ENCODE measurements around the gene SIRPB1.

The SIRPB1 gene

GRCh38 chr20:1623501-1624205, 3.8 kb upstream of the SIRPB1 start:
- no peaks in the 10 kb centered on the region for H3K36me3 ChIP-seq (ENCODE audit: control insufficient read depth, insufficient read depth, low read length)
- no peak overlapping the region for H4K8ac ChIP-seq (ENCODE audit: low read depth, low read length)
- H3K79me1 ChIP-seq (ENCODE audit: low read length), result no peaks in the 10 kb centered on the region
- H3K9ac ChIP-seq (ENCODE audit: low read length), result no peak overlapping the region
- H3K4me3 ChIP-seq (ENCODE audit: low read length), result no peak overlapping the region
- no peak overlapping the region for H2BK120ac ChIP-seq (ENCODE audit: low read depth, low read length)
- H3K79me2 ChIP-seq (ENCODE audit: control insufficient read depth, insufficient read depth, low read length), result no peaks in the 10 kb centered on the region
- no peaks in the 10 kb centered on the region for H3K27me3 ChIP-seq (ENCODE audit: insufficient read depth, low read length, poor library complexity)
- no peak overlapping the region for H3K4me2 ChIP-seq (ENCODE audit: low read length)
- no peak overlapping the region for H3K23ac ChIP-seq (ENCODE audit: low read length)
- no peak overlapping the region for H3K27ac ChIP-seq (ENCODE audit: low read depth, low read length)
- no peak overlapping the region for H3K4ac ChIP-seq (ENCODE audit: low read depth, low read length)
- H3K4me1 ChIP-seq (ENCODE audit: control insufficient read depth, low read depth, low read length), result no peaks in the 10 kb centered on the region
- H3K56ac ChIP-seq (ENCODE audit: low read length), result no peak overlapping the region
- H2BK5ac ChIP-seq (ENCODE audit: low read length), result no peak overlapping the region
- H2AK5ac ChIP-seq (ENCODE audit: low read length), result no peak overlapping the region
- no CpG with 5 or more reads among the region's 14 CpGs for WGBS (ENCODE audit: extremely low coverage, insufficient coverage, low lambda C conversion rate)
- no peak overlapping the region for H2BK15ac ChIP-seq (replicated peaks; ENCODE audit: low read depth)
- DNase-seq, result no peak
- H4K5ac ChIP-seq (ENCODE audit: low read length), result no peak overlapping the region
- no peak overlapping the region for H3K18ac ChIP-seq (ENCODE audit: low read length)

GRCh38 chr20:1622450-1622849, 2.6 kb upstream of the SIRPB1 start:
- DNase-seq, result no peak

GRCh38 chr20:1621316-1621715, 1.5 kb upstream of the SIRPB1 start:
- Histone ChIP-seq H3K27ac (ENCODE audit: low read depth, low read length) (no peak overlapping the region), H2BK15ac (replicated peaks; ENCODE audit: low read depth) (no peak overlapping the region), H3K36me3 (ENCODE audit: control insufficient read depth, insufficient read depth, low read length) (no peaks in the 10 kb centered on the region), H3K4me2 (ENCODE audit: low read length) (no peak overlapping the region), H3K4ac (ENCODE audit: low read depth, low read length) (no peak overlapping the region), H4K5ac (ENCODE audit: low read length) (no peak overlapping the region), H3K4me1 (ENCODE audit: control insufficient read depth, low read depth, low read length) (no peaks in the 10 kb centered on the region), H3K79me1 (ENCODE audit: low read length) (no peaks in the 10 kb centered on the region), H3K56ac (ENCODE audit: low read length) (no peak overlapping the region), H2BK5ac (ENCODE audit: low read length) (no peak overlapping the region), H3K4me3 (ENCODE audit: low read length) (no peak overlapping the region), H3K9ac (ENCODE audit: low read length) (no peak overlapping the region), H3K23ac (ENCODE audit: low read length) (no peak overlapping the region), H3K18ac (ENCODE audit: low read length) (no peak overlapping the region), H4K8ac (ENCODE audit: low read depth, low read length) (no peak overlapping the region), H2BK120ac (ENCODE audit: low read depth, low read length) (no peak overlapping the region), H3K27me3 (ENCODE audit: insufficient read depth, low read length, poor library complexity) (no peaks in the 10 kb centered on the region), H2AK5ac (ENCODE audit: low read length) (no peak overlapping the region), H3K79me2 (ENCODE audit: control insufficient read depth, insufficient read depth, low read length) (no peaks in the 10 kb centered on the region)
- no CpG with 5 or more reads among the region's 1 CpG for WGBS (ENCODE audit: extremely low coverage, insufficient coverage, low lambda C conversion rate)
- DNase-seq, result no peak

More at GRCh38 chr20:1622450-1622849, 2.6 kb upstream of the SIRPB1 start:
- Histone ChIP-seq H2AK5ac (ENCODE audit: low read length) (no peak overlapping the region), H4K8ac (ENCODE audit: low read depth, low read length) (no peak overlapping the region), H3K79me1 (ENCODE audit: low read length) (no peaks in the 10 kb centered on the region), H3K4me3 (ENCODE audit: low read length) (no peak overlapping the region), H3K56ac (ENCODE audit: low read length) (no peak overlapping the region), H2BK120ac (ENCODE audit: low read depth, low read length) (no peak overlapping the region), H3K9ac (ENCODE audit: low read length) (no peak overlapping the region), H2BK15ac (replicated peaks; ENCODE audit: low read depth) (no peak overlapping the region), H3K79me2 (ENCODE audit: control insufficient read depth, insufficient read depth, low read length) (no peaks in the 10 kb centered on the region), H3K23ac (ENCODE audit: low read length) (no peak overlapping the region), H3K4me1 (ENCODE audit: control insufficient read depth, low read depth, low read length) (no peaks in the 10 kb centered on the region), H3K4ac (ENCODE audit: low read depth, low read length) (no peak overlapping the region), H3K4me2 (ENCODE audit: low read length) (no peak overlapping the region), H3K27me3 (ENCODE audit: insufficient read depth, low read length, poor library complexity) (no peaks in the 10 kb centered on the region), H3K36me3 (ENCODE audit: control insufficient read depth, insufficient read depth, low read length) (no peaks in the 10 kb centered on the region), H2BK5ac (ENCODE audit: low read length) (no peak overlapping the region), H4K5ac (ENCODE audit: low read length) (no peak overlapping the region), H3K18ac (ENCODE audit: low read length) (no peak overlapping the region), H3K27ac (ENCODE audit: low read depth, low read length) (no peak overlapping the region)
- WGBS (ENCODE audit: extremely low coverage, insufficient coverage, low lambda C conversion rate), result no CpG with 5 or more reads among the region's 1 CpG

GRCh38 chr20:1618954-1619540, 762 bp downstream of the SIRPB1 start:
- Histone ChIP-seq H2BK120ac (ENCODE audit: low read depth, low read length) (no peak overlapping the region), H3K79me2 (ENCODE audit: control insufficient read depth, insufficient read depth, low read length) (no peaks in the 10 kb centered on the region), H3K27ac (ENCODE audit: low read depth, low read length) (no peak overlapping the region), H2AK5ac (ENCODE audit: low read length) (no peak overlapping the region), H2BK5ac (ENCODE audit: low read length) (no peak overlapping the region), H3K4me2 (ENCODE audit: low read length) (no peak overlapping the region), H3K36me3 (ENCODE audit: control insufficient read depth, insufficient read depth, low read length) (no peaks in the 10 kb centered on the region), H3K4me3 (ENCODE audit: low read length) (no peak overlapping the region), H3K4ac (ENCODE audit: low read depth, low read length) (no peak overlapping the region), H4K5ac (ENCODE audit: low read length) (no peak overlapping the region), H3K56ac (ENCODE audit: low read length) (no peak overlapping the region), H4K8ac (ENCODE audit: low read depth, low read length) (no peak overlapping the region), H3K18ac (ENCODE audit: low read length) (no peak overlapping the region), H3K27me3 (ENCODE audit: insufficient read depth, low read length, poor library complexity) (no peaks in the 10 kb centered on the region), H3K79me1 (ENCODE audit: low read length) (no peaks in the 10 kb centered on the region), H3K23ac (ENCODE audit: low read length) (no peak overlapping the region), H3K9ac (ENCODE audit: low read length) (no peak overlapping the region), H3K4me1 (ENCODE audit: control insufficient read depth, low read depth, low read length) (no peaks in the 10 kb centered on the region), H2BK15ac (replicated peaks; ENCODE audit: low read depth) (no peak overlapping the region)
- DNase-seq, result no peak

GRCh38 chr20:1618479-1618878, 1.3 kb downstream of the SIRPB1 start:
- no peaks in the 10 kb centered on the region for H3K4me1 ChIP-seq (ENCODE audit: control insufficient read depth, low read depth, low read length)
- H3K18ac ChIP-seq (ENCODE audit: low read length), result no peak overlapping the region
- no peaks in the 10 kb centered on the region for H3K79me1 ChIP-seq (ENCODE audit: low read length)
- no peak for DNase-seq
- H2BK5ac ChIP-seq (ENCODE audit: low read length), result no peak overlapping the region
- H3K9ac ChIP-seq (ENCODE audit: low read length), result no peak overlapping the region
- no peak overlapping the region for H3K23ac ChIP-seq (ENCODE audit: low read length)
- H3K27ac ChIP-seq (ENCODE audit: low read depth, low read length), result no peak overlapping the region
- H3K36me3 ChIP-seq (ENCODE audit: control insufficient read depth, insufficient read depth, low read length), result no peaks in the 10 kb centered on the region
- H2BK120ac ChIP-seq (ENCODE audit: low read depth, low read length), result no peak overlapping the region
- H3K4me2 ChIP-seq (ENCODE audit: low read length), result no peak overlapping the region
- no peak overlapping the region for H3K56ac ChIP-seq (ENCODE audit: low read length)
- no peak overlapping the region for H3K4me3 ChIP-seq (ENCODE audit: low read length)
- H2BK15ac ChIP-seq (replicated peaks; ENCODE audit: low read depth), result no peak overlapping the region
- H4K5ac ChIP-seq (ENCODE audit: low read length), result no peak overlapping the region
- H3K79me2 ChIP-seq (ENCODE audit: control insufficient read depth, insufficient read depth, low read length), result no peaks in the 10 kb centered on the region
- H3K27me3 ChIP-seq (ENCODE audit: insufficient read depth, low read length, poor library complexity), result no peaks in the 10 kb centered on the region
- H4K8ac ChIP-seq (ENCODE audit: low read depth, low read length), result no peak overlapping the region
- no peak overlapping the region for H2AK5ac ChIP-seq (ENCODE audit: low read length)
- no peak overlapping the region for H3K4ac ChIP-seq (ENCODE audit: low read depth, low read length)

- Histone ChIP-seq H2BK15ac (replicated peaks; ENCODE audit: low read depth) (no peak overlapping the region), H3K56ac (ENCODE audit: low read length) (no peak overlapping the region), H4K5ac (ENCODE audit: low read length) (no peak overlapping the region), H3K79me2 (ENCODE audit: control insufficient read depth, insufficient read depth, low read length) (no peaks in the 10 kb centered on the region), H2AK5ac (ENCODE audit: low read length) (no peak overlapping the region), H3K4ac (ENCODE audit: low read depth, low read length) (no peak overlapping the region), H3K4me1 (ENCODE audit: control insufficient read depth, low read depth, low read length) (no peaks in the 10 kb centered on the region), H2BK5ac (ENCODE audit: low read length) (no peak overlapping the region), H3K23ac (ENCODE audit: low read length) (no peak overlapping the region), H3K4me3 (ENCODE audit: low read length) (no peak overlapping the region), H3K79me1 (ENCODE audit: low read length) (no peaks in the 10 kb centered on the region), H3K4me2 (ENCODE audit: low read length) (no peak overlapping the region), H2BK120ac (ENCODE audit: low read depth, low read length) (no peak overlapping the region), H3K9ac (ENCODE audit: low read length) (no peak overlapping the region), H4K8ac (ENCODE audit: low read depth, low read length) (no peak overlapping the region), H3K18ac (ENCODE audit: low read length) (no peak overlapping the region), H3K27me3 (ENCODE audit: insufficient read depth, low read length, poor library complexity) (no peaks in the 10 kb centered on the region), H3K36me3 (ENCODE audit: control insufficient read depth, insufficient read depth, low read length) (no peaks in the 10 kb centered on the region), H3K27ac (ENCODE audit: low read depth, low read length) (no peak overlapping the region)
- no peak for DNase-seq
Measured at GRCh38 chr20:1616858-1617434, 2.9 kb downstream of the SIRPB1 start.
